WTC11 (cell line): ENCODE results near the gene BAIAP3. TPM values are rescaled to one million over a fixed set of nuclear protein-coding genes. Genes with fewer than 3 reads are reported as not detected.

ENCODE experiments used
- ATAC-seq: fragments of 200-7000 bp; cut with Tn5 transposase; 2 replicates; pipeline ENCODE4 v1.10.0; 2021; ENCODE audit warnings: mild to moderate bottlenecking, moderate library complexity
- CTCF ChIA-PET: fragments of 300-600 bp; sonication (Branson Sonifier 250); formaldehyde crosslinking; loops from one replicate; lab custom pipeline; 2021; ENCODE audit warnings: antibody characterized with exemption; lab: Charles Lee
- POLR2A ChIA-PET: fragments of 350-600 bp; sonication (Branson Sonifier 250); formaldehyde crosslinking; loops from one replicate; lab custom pipeline; 2021; ENCODE audit warnings: antibody characterized with exemption; lab: Charles Lee
- DNase-seq: peaks from one replicate; pipeline ENCODE4 v3.0.0; 2021; ENCODE audit warnings: low spot score
- H3K27ac Mint-ChIP-seq: 2 replicates; pipeline ENCODE4 v1.8.0; 2021; ENCODE audit warnings: mixed read lengths
- H3K27me3 Mint-ChIP-seq: 2 replicates; pipeline ENCODE4 v1.8.0; 2021; ENCODE audit warnings: low read depth, mild to moderate bottlenecking, moderate library complexity, mixed read lengths
- H3K36me3 Mint-ChIP-seq: 2 replicates; pipeline ENCODE4 v1.8.0; 2021; ENCODE audit warnings: mixed read lengths
- H3K4me1 Mint-ChIP-seq: 2 replicates; pipeline ENCODE4 v1.8.0; 2022; ENCODE audit warnings: mixed read lengths
- H3K4me3 Mint-ChIP-seq: 2 replicates; pipeline ENCODE4 v1.8.0; 2021; ENCODE audit warnings: mild to moderate bottlenecking, moderate library complexity, mixed read lengths
- H3K9me3 Mint-ChIP-seq: 2 replicates; pipeline ENCODE4 v1.8.0; 2021; ENCODE audit warnings: mixed read lengths
- ATF1 ChIP-seq: sonication (generic); formaldehyde crosslinking; IDR thresholded peaks from 2 replicates; pipeline ENCODE4 v1.8.1; 2023; ENCODE audit warnings: mild to moderate bottlenecking, moderate library complexity, missing genetic modification reagents
- ATF3 ChIP-seq: sonication (generic); formaldehyde crosslinking; conservative IDR thresholded peaks from 2 replicates; pipeline ENCODE4 v1.8.1; 2022; ENCODE audit warnings: mild to moderate bottlenecking, missing genetic modification reagents
- CBFB ChIP-seq: sonication (generic); formaldehyde crosslinking; IDR thresholded peaks from 2 replicates; pipeline ENCODE4 v1.8.1; 2022; ENCODE audit warnings: mild to moderate bottlenecking, low read depth, missing genetic modification reagents
- ETV6 ChIP-seq: sonication (generic); formaldehyde crosslinking; IDR thresholded peaks from 2 replicates; pipeline ENCODE4 v1.8.1; 2022; ENCODE audit warnings: mild to moderate bottlenecking, missing genetic modification reagents
- FOXP1 ChIP-seq: sonication (generic); formaldehyde crosslinking; IDR thresholded peaks from 2 replicates; pipeline ENCODE4 v1.8.0; 2022; ENCODE audit warnings: missing genetic modification reagents, mild to moderate bottlenecking, moderate library complexity, borderline replicate concordance
- HMGA2 ChIP-seq: fragments of 250-450 bp; sonication (Bioruptor Pico); IDR thresholded peaks from 2 replicates; pipeline ENCODE4 v1.4.0; 2021; ENCODE audit warnings: mild to moderate bottlenecking, moderate library complexity
- JAZF1 ChIP-seq: fragments of 250-450 bp; sonication (Bioruptor Pico); IDR thresholded peaks from 2 replicates; pipeline ENCODE4 v1.9.0; 2021; ENCODE audit warnings: moderate library complexity, mild to moderate bottlenecking, inconsistent platforms
- KAT7 ChIP-seq: sonication (generic); formaldehyde crosslinking; IDR thresholded peaks from 2 replicates; pipeline ENCODE4 v1.8.1; 2023; ENCODE audit warnings: missing genetic modification reagents, mild to moderate bottlenecking, borderline replicate concordance
- NFATC4 ChIP-seq: fragments of 250-450 bp; sonication (Bioruptor Pico); IDR thresholded peaks from 2 replicates; pipeline ENCODE4 v1.9.0; 2021; ENCODE audit warnings: mild to moderate bottlenecking
- NFE2L1 ChIP-seq: sonication (generic); formaldehyde crosslinking; IDR thresholded peaks from 2 replicates; pipeline ENCODE4 v1.8.1; 2023; ENCODE audit warnings: missing genetic modification reagents
- PRDM15 ChIP-seq: sonication (generic); formaldehyde crosslinking; IDR thresholded peaks from 2 replicates; pipeline ENCODE4 v1.8.0; 2022; ENCODE audit warnings: missing genetic modification reagents
- PRRX2 ChIP-seq: fragments of 250-450 bp; sonication (Bioruptor Pico); IDR thresholded peaks from 2 replicates; pipeline ENCODE4 v1.8.0; 2021; ENCODE audit warnings: mild to moderate bottlenecking
- RORB ChIP-seq: fragments of 250-450 bp; sonication (Bioruptor Pico); IDR thresholded peaks from 2 replicates; pipeline ENCODE4 v1.9.0; 2021; ENCODE audit warnings: mild to moderate bottlenecking
- SP1 ChIP-seq: sonication (generic); formaldehyde crosslinking; conservative IDR thresholded peaks from 2 replicates; pipeline ENCODE4 v1.8.1; 2022; ENCODE audit warnings: missing genetic modification reagents
- TEAD1 ChIP-seq: sonication (generic); formaldehyde crosslinking; IDR thresholded peaks from 2 replicates; pipeline ENCODE4 v1.8.0; 2022; ENCODE audit warnings: mild to moderate bottlenecking, missing genetic modification reagents
- TP53 ChIP-seq: sonication (generic); formaldehyde crosslinking; IDR thresholded peaks from 2 replicates; pipeline ENCODE4 v1.8.1; 2023; ENCODE audit warnings: mild to moderate bottlenecking, missing genetic modification reagents
- ZNF232 ChIP-seq: sonication (generic); formaldehyde crosslinking; IDR thresholded peaks from 2 replicates; pipeline ENCODE4 v1.8.0; 2022; ENCODE audit warnings: mild to moderate bottlenecking, missing genetic modification reagents
- ZNF317 ChIP-seq: sonication (generic); formaldehyde crosslinking; IDR thresholded peaks from 2 replicates; pipeline ENCODE4 v1.8.1; 2023; ENCODE audit warnings: low read depth, mild to moderate bottlenecking, moderate library complexity, missing genetic modification reagents, borderline replicate concordance
- ZNF671 ChIP-seq: fragments of 250-450 bp; sonication (Bioruptor Pico); IDR thresholded peaks from 2 replicates; pipeline ENCODE4 v1.8.0; 2021; ENCODE audit warnings: mild to moderate bottlenecking
- total RNA-seq: library from RNA; stranded (reverse); gene quantifications from 3 replicates; pipeline ENCODE4 v1.2.3, GENCODE V29; 2021
- TF ChIP-seq, protein P1 (sequence below): fragments of 250-450 bp; sonication (Bioruptor Pico); IDR thresholded peaks from 2 replicates; pipeline ENCODE4 v2.1.2; 2022; ENCODE audit warnings: mild to moderate bottlenecking, moderate library complexity
- TF ChIP-seq, protein P2 (sequence below): sonication (generic); formaldehyde crosslinking; IDR thresholded peaks from 2 replicates; pipeline ENCODE4 v1.8.0; 2022; ENCODE audit warnings: mild to moderate bottlenecking, missing genetic modification reagents
- TF ChIP-seq, protein P3 (sequence below): sonication (generic); formaldehyde crosslinking; IDR thresholded peaks from 2 replicates; pipeline ENCODE4 v1.8.1; 2023; ENCODE audit warnings: mild to moderate bottlenecking, missing genetic modification reagents, moderate library complexity
- TF ChIP-seq, protein P4 (sequence below): fragments of 250-450 bp; sonication (Bioruptor Pico); conservative IDR thresholded peaks from 2 replicates; pipeline ENCODE4 v1.9.0; 2021; ENCODE audit warnings: mild to moderate bottlenecking
- TF ChIP-seq, protein P5 (sequence below): sonication (generic); formaldehyde crosslinking; IDR thresholded peaks from 2 replicates; pipeline ENCODE4 v1.8.1; 2022; ENCODE audit warnings: missing genetic modification reagents, borderline replicate concordance

Gene BAIAP3
- total RNA-seq, 1 experiment from 2014 or later = 18.8 TPM

GRCh38 chr16:1316033-1316405 is 17.4 kb upstream of the BAIAP3 start:
- H3K9me3 Mint-ChIP-seq = no peaks in the 10 kb centered on the region
- CTCF ChIA-PET = interaction anchor here (0.6 to 1.0 kb wide), 2 partner anchors 10 to 15 kb away, joined by 3 read pairs; no protein-coding TSS in a partner anchor
- no peak for DNase-seq
- TF ChIP-seq, protein P1, sequence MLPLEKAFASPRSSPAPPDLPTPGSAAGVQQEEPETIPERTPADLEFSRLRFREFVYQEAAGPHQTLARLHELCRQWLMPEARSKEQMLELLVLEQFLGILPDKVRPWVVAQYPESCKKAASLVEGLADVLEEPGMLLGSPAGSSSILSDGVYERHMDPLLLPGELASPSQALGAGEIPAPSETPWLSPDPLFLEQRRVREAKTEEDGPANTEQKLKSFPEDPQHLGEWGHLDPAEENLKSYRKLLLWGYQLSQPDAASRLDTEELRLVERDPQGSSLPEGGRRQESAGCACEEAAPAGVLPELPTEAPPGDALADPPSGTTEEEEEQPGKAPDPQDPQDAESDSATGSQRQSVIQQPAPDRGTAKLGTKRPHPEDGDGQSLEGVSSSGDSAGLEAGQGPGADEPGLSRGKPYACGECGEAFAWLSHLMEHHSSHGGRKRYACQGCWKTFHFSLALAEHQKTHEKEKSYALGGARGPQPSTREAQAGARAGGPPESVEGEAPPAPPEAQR = no peak
- TF ChIP-seq SP1 (CRISPR knock-in tag) (no peak), KAT7 (no peak), TEAD1 (CRISPR knock-in tag) (no peak), NFATC4 (no peak), FOXP1 (CRISPR knock-in tag) (no peak), ATF1 (CRISPR knock-in tag) (no peak)
- TF ChIP-seq, protein P2, sequence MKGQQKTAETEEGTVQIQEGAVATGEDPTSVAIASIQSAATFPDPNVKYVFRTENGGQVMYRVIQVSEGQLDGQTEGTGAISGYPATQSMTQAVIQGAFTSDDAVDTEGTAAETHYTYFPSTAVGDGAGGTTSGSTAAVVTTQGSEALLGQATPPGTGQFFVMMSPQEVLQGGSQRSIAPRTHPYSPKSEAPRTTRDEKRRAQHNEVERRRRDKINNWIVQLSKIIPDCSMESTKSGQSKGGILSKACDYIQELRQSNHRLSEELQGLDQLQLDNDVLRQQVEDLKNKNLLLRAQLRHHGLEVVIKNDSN = no peak
- TF ChIP-seq, protein P3, sequence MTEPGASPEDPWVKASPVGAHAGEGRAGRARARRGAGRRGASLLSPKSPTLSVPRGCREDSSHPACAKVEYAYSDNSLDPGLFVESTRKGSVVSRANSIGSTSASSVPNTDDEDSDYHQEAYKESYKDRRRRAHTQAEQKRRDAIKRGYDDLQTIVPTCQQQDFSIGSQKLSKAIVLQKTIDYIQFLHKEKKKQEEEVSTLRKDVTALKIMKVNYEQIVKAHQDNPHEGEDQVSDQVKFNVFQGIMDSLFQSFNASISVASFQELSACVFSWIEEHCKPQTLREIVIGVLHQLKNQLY (CRISPR knock-in tag) = no peak
- TF ChIP-seq, all 79 proteins: peak for 0
- Mint-ChIP-seq H3K27me3 (no peaks in the 10 kb centered on the region), H3K4me3 (no peak overlapping the region), H3K36me3 (peaks cover 58% of the 10 kb centered on the region), H3K27ac (no peak overlapping the region), H3K4me1 (peaks cover 3% of the 10 kb centered on the region)
- ATAC-seq = no peak
- POLR2A ChIA-PET = no interaction called here

DNA sequence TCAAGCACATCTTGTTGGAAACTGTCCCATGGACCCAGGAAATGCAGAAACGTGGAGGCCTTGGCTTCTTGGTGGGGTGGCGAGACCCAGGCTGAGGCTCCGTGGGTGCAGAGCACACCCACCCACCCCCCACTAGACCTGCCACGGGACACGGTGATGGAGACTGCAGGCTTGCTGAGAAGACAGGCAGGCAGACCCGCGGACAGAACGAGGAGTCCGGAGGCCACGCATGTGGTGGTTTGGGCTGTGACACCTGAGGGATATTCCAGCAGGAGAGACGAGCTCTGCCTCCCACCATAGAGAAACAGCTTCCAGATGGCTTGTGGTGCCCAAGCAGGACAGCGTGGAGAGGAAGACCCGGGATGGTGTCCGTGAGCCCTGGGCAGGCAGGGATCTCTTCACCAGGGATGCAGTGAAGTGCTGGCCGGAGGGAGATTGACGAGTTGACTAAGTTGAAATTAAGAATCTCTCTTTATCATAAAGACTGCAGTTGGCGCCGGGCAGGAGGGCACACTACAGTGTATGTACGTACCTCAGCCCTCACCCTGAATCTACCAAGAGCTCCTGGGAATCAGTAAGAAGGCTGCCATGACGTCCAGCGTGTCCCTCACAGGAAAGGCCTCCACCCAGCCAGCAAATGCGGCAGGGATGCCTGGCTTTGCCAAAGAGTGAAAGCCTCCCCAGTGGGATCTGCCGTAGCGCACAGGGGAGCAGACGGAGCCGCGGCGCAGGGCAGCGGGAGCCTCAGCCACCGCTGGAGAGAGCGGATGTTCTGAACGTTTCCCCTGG is 15.8 kb upstream of the BAIAP3 start:
- Mint-ChIP-seq H3K4me1 (no peaks in the 10 kb centered on the region), H3K36me3 (peaks cover 66% of the 10 kb centered on the region), H3K27me3 (no peaks in the 10 kb centered on the region), H3K4me3 (no peak overlapping the region), H3K27ac (no peak overlapping the region), H3K9me3 (no peaks in the 10 kb centered on the region)
- TF ChIP-seq, protein P4, sequence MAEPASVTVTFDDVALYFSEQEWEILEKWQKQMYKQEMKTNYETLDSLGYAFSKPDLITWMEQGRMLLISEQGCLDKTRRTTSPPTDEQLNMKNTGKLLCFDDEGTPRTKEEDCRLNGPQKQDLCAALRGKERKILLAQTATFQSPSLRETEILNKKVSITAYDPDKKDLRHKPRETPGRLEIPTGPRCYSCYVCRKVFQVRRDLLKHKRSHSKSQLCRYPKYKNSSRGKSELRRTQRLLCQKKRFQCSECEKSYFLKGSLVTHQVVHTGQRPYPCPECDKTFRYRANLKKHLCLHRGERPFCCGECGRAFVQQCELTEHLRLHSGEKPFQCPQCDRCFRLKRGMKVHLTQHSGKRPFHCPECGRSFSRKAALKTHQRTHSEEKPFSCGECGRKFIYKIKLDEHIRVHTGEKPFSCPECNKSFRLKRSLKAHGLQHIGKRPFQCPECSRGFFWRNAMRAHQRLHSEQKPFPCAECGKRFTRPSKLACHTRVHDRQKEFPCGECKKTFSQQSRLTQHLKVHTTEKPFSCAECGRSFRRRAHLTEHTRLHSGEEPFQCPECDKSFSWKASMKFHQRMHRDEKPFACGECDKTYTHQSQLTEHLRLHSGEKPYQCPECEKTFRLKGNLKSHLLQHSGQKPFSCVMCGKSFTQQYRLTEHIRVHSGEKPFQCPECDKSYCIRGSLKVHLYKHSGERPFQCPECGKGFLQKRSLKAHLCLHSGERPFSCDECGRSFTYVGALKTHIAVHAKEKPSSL (CRISPR knock-in tag) = no peak
- TF ChIP-seq, protein P3 (CRISPR knock-in tag) = no peak
- TF ChIP-seq RORB (CRISPR knock-in tag) (no peak), ZNF232 (no peak), ZNF671 (CRISPR knock-in tag) (no peak), TP53 (no peak), ATF3 (CRISPR knock-in tag) (no peak), CBFB (CRISPR knock-in tag) (no peak), ZNF317 (CRISPR knock-in tag) (no peak), ATF1 (CRISPR knock-in tag) (no peak), ETV6 (CRISPR knock-in tag) (no peak), NFE2L1 (no peak), PRRX2 (CRISPR knock-in tag) (no peak), PRDM15 (CRISPR knock-in tag) (no peak), HMGA2 (CRISPR knock-in tag) (no peak), NFATC4 (no peak), JAZF1 (no peak)
- TF ChIP-seq, protein P5, sequence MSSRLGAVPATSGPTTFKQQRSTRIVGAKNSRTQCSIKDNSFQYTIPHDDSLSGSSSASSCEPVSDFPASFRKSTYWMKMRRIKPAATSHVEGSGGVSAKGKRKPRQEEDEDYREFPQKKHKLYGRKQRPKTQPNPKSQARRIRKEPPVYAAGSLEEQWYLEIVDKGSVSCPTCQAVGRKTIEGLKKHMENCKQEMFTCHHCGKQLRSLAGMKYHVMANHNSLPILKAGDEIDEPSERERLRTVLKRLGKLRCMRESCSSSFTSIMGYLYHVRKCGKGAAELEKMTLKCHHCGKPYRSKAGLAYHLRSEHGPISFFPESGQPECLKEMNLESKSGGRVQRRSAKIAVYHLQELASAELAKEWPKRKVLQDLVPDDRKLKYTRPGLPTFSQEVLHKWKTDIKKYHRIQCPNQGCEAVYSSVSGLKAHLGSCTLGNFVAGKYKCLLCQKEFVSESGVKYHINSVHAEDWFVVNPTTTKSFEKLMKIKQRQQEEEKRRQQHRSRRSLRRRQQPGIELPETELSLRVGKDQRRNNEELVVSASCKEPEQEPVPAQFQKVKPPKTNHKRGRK = no peak
- ATAC-seq (no peak), DNase-seq (no peak)
- ChIA-PET CTCF (interaction anchor here (0.9 kb wide), 1 partner anchor 13 kb away, joined by 4 read pairs; no protein-coding TSS in a partner anchor), POLR2A (no interaction called here)
